HG03064 (cell line): Measurements from ENCODE around the gene ALDH6A1.
"Not testable (repeated sequence)": the region's sequence is repeated elsewhere in the genome, so short reads cannot be mapped to it uniquely, and the experiment has no call there.

Source experiments
- ATAC-seq: cut with Tn5 transposase; IDR thresholded peaks from one replicate; pipeline ENCODE4 v1.9.1; 2021; ENCODE audit warnings: low read depth; ENCODE audit not compliant: unreplicated experiment

Gene ALDH6A1

DNA sequence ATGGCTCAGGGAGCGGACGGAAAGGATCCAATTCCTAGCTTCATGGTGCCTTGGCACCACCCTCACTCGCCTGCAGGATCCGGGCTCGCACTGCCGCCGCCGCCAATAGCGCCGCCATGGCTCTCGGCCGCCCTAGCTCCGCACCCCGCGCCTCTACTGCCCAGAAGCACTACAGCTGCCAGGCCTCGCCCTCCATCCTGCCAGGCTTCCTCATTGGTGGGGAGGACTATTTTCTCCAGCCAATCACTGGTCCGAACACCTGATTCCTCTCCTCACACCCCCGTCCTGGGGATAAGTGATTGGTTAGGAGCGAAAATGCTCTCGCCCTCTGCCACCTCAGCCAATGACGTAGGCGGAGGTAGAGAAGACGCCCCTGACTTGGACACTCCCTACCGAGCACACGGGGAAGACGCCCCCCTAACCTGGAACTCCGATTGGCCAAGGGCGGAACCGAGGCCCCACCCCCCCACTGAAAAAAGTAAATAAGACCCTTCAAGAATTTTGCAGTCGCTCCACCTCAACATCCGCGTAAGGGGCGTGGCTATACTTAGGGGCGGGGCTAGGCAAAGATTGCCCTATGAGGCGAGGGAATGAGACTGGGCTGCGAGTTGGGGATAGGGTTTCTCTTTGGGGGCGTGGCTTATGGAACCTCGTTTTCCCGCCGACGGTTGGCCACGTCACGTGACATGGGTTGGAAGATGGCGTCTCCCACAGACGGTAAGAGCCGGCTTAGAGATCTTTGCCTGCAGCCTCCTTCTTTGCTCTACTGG is at the start of gene ALDH6A1, which contains the start of gene LIN52:
TSS of gene ALDH6A1 (minus strand) at position 177 of the 770 bp plus-strand sequence. CDS start at position 118, 59 bp downstream.
TSS of gene LIN52 (plus strand) at position 680 of the 770 bp plus-strand sequence. CDS start at position 699, 19 bp downstream.
- peak; percentile 94 for ATAC-seq

DNA sequence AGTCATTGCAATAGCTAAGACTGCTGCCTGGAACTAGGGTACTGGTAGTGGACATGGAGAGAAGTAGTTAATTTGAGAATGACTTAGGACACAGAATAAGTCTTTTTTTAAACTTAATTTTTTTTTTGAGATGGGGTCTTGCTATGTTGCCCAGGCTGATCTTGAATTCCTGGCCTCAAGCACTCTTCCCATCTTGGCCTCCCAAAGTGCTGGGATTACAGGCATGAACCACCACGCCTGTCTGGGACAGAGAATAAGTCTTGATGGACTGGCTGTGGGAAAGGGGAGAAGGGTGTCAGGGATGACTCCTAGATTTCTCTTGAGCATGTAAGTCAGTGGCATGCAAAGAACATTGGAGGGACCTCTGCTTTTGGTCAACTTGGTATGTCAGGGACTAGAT is 43.4 kb upstream of the ALDH6A1 start:
- ATAC-seq, result no peak

DNA sequence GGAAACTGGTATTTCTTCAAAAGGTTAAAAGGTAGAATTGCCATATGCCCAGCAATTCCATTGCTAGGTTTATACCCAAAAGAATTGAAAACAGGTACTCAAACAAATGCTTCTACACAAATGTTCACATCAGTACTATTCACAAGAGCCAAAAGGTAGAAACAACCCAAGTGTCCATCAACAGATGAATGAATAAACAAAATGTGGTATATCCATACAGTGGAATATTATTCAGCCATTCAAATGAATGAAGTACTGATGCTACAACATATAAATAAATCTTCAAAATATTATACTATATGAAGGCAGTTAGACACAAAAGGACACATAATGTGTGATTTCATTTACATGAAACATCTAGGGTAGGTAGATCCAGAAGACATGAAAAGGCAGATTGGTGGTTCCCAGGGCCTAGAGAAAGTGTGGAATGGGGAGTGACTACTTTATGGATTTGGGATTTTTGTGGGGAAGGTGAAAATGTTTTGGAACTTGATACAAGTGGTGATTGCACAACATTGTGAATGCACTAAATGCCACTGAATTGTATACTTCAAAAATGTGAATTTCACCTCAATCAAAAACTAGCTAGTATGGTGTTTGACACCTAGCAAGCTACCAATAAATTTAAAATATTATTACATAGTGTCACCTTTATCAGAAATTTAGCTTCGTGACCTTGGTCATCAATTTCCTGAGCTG is 42.2 kb upstream of the ALDH6A1 start:
- no peak for ATAC-seq

DNA sequence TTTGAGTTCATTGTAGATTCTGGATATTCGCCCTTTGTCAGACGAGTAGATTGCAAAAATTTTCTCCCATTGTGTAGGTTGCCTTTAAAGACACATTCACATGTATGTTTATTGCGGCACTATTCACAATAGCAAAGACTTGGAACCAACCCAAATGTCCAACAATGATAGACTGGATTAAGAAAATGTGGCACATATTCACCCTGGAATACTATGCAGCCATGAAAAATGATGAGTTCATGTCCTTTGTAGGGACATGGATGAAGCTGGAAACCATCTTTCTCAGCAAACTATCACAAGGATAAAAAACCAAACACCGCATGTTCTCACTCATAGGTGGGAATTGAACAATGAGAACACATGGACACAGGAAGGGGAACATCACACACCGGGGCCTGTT is 41.2 kb upstream of the ALDH6A1 start:
- ATAC-seq, result not testable (repeated sequence)

- not testable (repeated sequence) for ATAC-seq
Measured at GRCh38 chr14:74111395-74112216, 27.4 kb upstream of the ALDH6A1 start.

DNA sequence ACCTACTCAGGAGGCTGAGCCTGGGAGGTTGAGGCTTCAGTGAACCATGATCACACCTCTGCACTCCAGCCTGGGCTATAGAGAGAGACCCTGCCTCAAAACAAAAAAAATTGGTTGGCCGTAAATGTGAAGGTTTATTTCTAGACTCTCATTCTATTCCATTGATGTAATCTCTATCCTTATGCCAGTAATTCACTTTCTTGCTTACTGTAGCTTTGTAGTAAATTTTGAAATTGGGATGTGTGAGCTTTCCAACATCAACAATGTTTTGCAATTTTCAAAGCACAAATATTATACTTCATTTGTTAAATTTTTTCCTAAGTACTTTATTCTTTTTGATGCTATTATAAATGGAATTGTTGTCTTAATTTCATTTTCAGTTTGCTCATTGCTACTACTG is 25.1 kb upstream of the ALDH6A1 start:
- ATAC-seq, result no peak

- no peak for ATAC-seq
Measured at GRCh38 chr14:74105381-74105780, 21.1 kb upstream of the ALDH6A1 start.

- no peak for ATAC-seq
Measured at GRCh38 chr14:74089251-74090020, 5.2 kb upstream of the ALDH6A1 start.

GRCh38 chr14:74085828-74086227 is 1.6 kb upstream of the ALDH6A1 start:
- no peak for ATAC-seq

GRCh38 chr14:74085047-74085637 is 889 bp upstream of the ALDH6A1 start:
- no peak for ATAC-seq

- no peak for ATAC-seq
Measured at GRCh38 chr14:74083784-74084276, 423 bp downstream of the ALDH6A1 start.

GRCh38 chr14:74083161-74083560 is 1.1 kb downstream of the ALDH6A1 start:
- no peak for ATAC-seq

- no peak for ATAC-seq
Measured at GRCh38 chr14:74081491-74081890, 2.8 kb downstream of the ALDH6A1 start.

DNA sequence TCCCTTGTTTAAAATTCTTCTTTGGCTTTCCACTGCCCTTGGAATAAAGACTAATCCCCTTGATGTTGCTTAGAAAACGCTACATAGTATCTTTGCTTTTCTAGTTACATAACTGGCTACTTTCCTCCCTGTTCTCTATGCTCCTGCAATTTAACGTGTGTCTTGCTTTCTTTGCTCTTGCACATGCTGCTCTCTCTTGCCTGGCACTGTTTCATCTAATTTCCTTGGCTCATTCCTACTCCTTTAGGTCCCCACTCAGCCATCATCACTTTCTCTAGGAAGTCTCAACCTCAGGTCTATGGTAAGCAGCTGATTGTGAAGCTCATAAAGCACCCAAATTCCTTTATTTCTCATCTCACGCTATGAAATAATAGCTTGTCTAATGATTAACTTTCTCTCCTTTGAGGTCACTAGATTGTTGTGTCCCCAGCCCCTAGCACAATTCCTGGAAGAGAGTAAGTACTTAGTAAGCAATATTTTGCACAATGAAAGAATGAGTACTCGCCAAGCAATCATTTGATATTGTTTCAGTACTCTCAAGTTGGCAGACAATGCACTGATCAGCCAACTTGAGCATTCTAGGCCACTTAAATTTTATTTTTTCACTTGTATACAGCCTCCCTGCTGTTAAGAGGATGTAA is 3.3 kb downstream of the ALDH6A1 start:
- no peak for ATAC-seq

GRCh38 chr14:74077401-74077800 is 6.9 kb downstream of the ALDH6A1 start:
- no peak for ATAC-seq

DNA sequence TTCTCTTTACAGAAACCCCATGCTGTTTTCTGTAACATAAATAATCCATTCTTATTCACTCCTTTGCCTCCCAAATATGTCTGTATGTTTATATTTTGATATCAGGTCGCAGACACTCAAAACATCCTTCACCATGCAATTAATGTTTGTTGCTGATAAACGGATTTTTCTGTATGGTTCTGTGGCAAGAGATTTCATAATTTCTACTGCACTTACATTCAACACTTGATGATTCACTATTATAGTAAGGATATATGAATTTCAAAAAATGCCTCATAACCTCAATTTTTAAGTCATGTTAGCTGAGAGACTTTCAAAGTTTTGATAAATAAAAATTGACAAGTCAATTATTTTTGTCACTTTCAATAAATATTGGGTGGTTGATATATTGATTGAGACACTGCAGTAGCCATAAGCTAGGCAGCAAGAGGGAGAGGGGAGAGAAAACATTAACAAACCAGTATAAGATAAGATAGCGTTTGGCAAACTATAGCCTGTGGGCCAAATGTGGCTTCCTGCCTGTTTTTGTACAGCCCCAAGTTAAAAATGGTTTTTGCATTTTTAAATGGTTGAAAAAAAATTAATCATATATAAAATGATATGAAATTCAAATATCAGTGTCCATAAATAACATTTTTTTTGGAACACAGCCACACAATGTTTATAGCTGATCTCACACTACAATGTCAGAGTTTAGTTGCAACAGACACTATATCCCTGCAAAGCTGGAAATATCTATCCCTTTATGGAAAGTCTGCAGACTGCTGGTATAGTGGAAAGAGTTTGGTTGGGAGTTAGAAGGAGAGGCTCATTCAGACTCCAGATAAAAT is 18.3 kb downstream of the ALDH6A1 start:
- no peak for ATAC-seq

DNA sequence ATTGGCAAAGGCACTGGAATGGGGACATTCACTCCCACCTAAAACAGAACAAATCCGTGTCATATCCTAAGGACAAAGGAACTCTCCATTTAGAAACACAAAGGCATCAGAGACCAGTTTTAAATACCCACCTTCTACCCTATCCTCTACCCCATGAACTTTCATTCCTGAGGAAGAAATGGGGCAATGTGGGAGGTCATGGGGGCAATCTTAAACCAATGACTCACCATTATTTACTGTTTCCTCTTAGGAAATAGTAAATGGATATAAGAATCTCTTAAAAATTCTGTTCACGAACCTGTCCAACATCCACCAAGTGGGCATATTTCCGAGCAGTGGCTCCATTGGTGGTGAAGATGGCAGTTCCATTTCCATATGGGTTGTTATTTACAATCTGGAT is 19.4 kb downstream of the ALDH6A1 start:
- ATAC-seq, result no peak

DNA sequence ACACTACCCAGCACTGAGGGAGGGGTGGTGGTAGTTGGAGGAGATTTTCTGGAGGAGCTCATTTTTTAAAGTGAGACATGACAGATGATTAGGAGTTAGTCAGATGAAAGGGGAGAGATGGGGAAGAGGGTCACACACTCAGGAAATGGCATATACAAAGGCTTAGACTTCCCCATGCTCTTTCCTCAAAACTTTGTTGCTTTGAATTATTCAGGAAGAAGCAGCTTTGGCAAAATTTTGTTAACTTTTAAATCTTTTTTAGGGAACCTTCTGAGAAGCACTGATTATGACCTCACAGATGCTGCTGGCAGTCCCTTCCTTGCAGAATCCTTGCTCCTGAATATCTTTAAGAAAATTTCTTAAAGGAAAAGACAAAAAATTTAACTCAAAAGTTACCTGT is 19.8 kb downstream of the ALDH6A1 start:
- ATAC-seq, result no peak
